ENCODE data around the gene PDXDC1. TPM values are rescaled to one million over a fixed set of nuclear protein-coding genes. Genes with fewer than 3 reads are reported as not detected.

Gene PDXDC1
- total RNA-seq, 1 experiment from 2014 or later: 62.6 TPM

GRCh38 chr16:14958970-14959369 is 15.9 kb upstream of the PDXDC1 start:
- H3K27me3 ChIP-seq (ENCODE audit: low read length): peaks cover 11% of the 10 kb centered on the region; the same call in 1 of the 2 replicates
- no peaks in the 10 kb centered on the region for H4K20me1 ChIP-seq (ENCODE audit: low read length)
- H3K36me3 ChIP-seq (ENCODE audit: low read depth, low read length): no peaks in the 10 kb centered on the region
- CTCF ChIA-PET: no interaction called here
- no peak overlapping the region for H3K9ac ChIP-seq (ENCODE audit: low read length)
- no peaks in the 10 kb centered on the region for H3K79me2 ChIP-seq (ENCODE audit: low read length)
- H3K9me2 ChIP-seq (replicated peaks; ENCODE audit: low read length): no peaks in the 10 kb centered on the region
- no peak overlapping the region for H3K27ac ChIP-seq (ENCODE audit: low read length)
- H3K4me1 ChIP-seq (ENCODE audit: insufficient read depth, low read length): no peaks in the 10 kb centered on the region
- no peaks in the 10 kb centered on the region for H3F3A ChIP-seq (ENCODE audit: low read length, unreplicated experiment)
- POLR2A ChIA-PET (ENCODE audit: unreplicated experiment): no interaction called here
- no peaks in the 10 kb centered on the region for H3K9me3 ChIP-seq (ENCODE audit: low read length)
- BruUV-seq (replicated peaks): no TSS peak
- H3K4me3 ChIP-seq (ENCODE audit: low read length): no peak overlapping the region
- peak; percentile 8 for DNase-seq
- intact Hi-C loops (cut with micrococcal nuclease): no loop called here
- TF ChIP-seq CTCF (conservative IDR thresholded peaks at IDR 0.05; ENCODE audit: low read depth, low read length): no peak
- no peak for TF ChIP-seq EZH2 (IDR thresholded peaks at IDR 0.05; ENCODE audit: low read length, unreplicated experiment)
- TF ChIP-seq EZH2phosphoT487 (IDR thresholded peaks at IDR 0.05; ENCODE audit: borderline replicate concordance, low read length): no peak
- H3K4me2 ChIP-seq (ENCODE audit: low read length): no peak overlapping the region
- no peak for ATAC-seq
- no peak overlapping the region for H2AFZ ChIP-seq (ENCODE audit: low read length)

DNA sequence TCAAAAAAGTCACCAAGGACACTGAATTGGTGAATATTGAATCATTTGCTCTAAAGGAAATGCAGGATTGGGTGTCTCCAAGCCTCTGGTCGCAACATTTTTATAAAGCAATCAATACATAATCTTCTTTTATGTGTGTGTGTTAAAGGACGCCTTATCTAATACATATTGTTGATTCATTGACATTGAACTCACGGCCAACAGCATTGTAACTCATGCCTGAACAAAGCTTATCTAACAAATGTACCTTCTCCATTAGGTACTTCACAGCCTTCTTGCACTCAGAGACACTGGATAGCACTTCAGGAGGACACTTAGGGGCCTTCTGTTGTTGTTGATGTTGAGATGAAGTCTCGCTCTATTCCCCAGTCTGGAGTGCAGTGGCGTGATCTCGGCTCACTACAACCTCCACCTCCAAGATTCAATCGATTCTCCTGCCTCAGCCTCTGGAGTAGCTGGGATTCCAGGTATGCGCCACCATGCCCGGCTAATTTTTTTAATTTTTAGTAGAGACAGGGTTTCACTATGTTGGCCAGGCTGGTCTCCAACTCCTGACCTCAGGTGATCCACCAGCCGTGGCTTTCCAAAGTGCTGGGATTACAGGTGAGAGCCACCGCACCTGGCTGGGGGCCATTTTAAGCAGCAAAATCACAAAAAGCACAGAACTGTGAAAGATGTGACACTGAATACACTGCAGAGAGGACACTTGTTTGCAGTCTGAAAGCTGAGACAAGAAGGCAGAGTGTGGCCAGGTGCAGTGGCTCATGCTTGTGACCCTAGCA is 13.2 kb upstream of the PDXDC1 start:
- Histone ChIP-seq H4K20me1 (ENCODE audit: low read length) (no peaks in the 10 kb centered on the region), H3K36me3 (ENCODE audit: low read depth, low read length) (no peaks in the 10 kb centered on the region), H2AFZ (ENCODE audit: low read length) (no peak overlapping the region), H3K4me2 (ENCODE audit: low read length) (no peak overlapping the region), H3K4me3 (ENCODE audit: low read length) (no peak overlapping the region), H3K27me3 (ENCODE audit: low read length) (peaks cover 11% of the 10 kb centered on the region; the same call in 1 of the 2 replicates), H3K27ac (ENCODE audit: low read length) (no peak overlapping the region), H3K9me2 (replicated peaks; ENCODE audit: low read length) (no peaks in the 10 kb centered on the region), H3K9ac (ENCODE audit: low read length) (no peak overlapping the region), H3K4me1 (ENCODE audit: insufficient read depth, low read length) (no peaks in the 10 kb centered on the region), H3F3A (ENCODE audit: low read length, unreplicated experiment) (no peaks in the 10 kb centered on the region), H3K9me3 (ENCODE audit: low read length) (no peaks in the 10 kb centered on the region), H3K79me2 (ENCODE audit: low read length) (no peaks in the 10 kb centered on the region)
- CTCF ChIA-PET: no interaction called here
- intact Hi-C loops (cut with micrococcal nuclease): no loop called here
- POLR2A ChIA-PET (ENCODE audit: unreplicated experiment): no interaction called here
- DNase-seq (no peak), ATAC-seq (no peak)
- no peak for TF ChIP-seq EZH2 (IDR thresholded peaks at IDR 0.05; ENCODE audit: low read length, unreplicated experiment)
- no peak for TF ChIP-seq EZH2phosphoT487 (IDR thresholded peaks at IDR 0.05; ENCODE audit: borderline replicate concordance, low read length)
- no peak for TF ChIP-seq CTCF (conservative IDR thresholded peaks at IDR 0.05; ENCODE audit: low read depth, low read length)
- BruUV-seq (replicated peaks): no TSS peak
